IMR-90 (cell line): Measurements from ENCODE around the gene TREH.

Source experiments
- CTCF ChIP-seq: conservative IDR thresholded peaks from 2 replicates; pipeline ENCODE4 v1.5.1; 2012; ENCODE audit warnings: mild to moderate bottlenecking, low read depth, low read length, improper control_type of control experiment
- FOS ChIP-seq: fragments of 150-350 bp; IDR thresholded peaks from 2 replicates; pipeline ENCODE4 v1.6.1; 2016; ENCODE audit warnings: low read depth, low read length
- MAZ ChIP-seq: IDR thresholded peaks from 2 replicates; pipeline ENCODE4 v1.6.1; 2012; ENCODE audit warnings: low read depth, mild to moderate bottlenecking, low read length, improper control_type of control experiment, moderate library complexity, borderline replicate concordance
- MXI1 ChIP-seq: IDR thresholded peaks from 2 replicates; pipeline ENCODE4 v1.6.1; 2012; ENCODE audit warnings: low read depth, mild to moderate bottlenecking, low read length, moderate library complexity, borderline replicate concordance
- POLR2A ChIP-seq: IDR thresholded peaks from 2 replicates; pipeline ENCODE4 v1.6.1; 2012; ENCODE audit warnings: mild to moderate bottlenecking, low read depth, low read length
- RAD21 ChIP-seq: IDR thresholded peaks from 2 replicates; pipeline ENCODE4 v1.6.1; 2012; ENCODE audit warnings: low read length, improper control_type of control experiment
- RFX5 ChIP-seq: IDR thresholded peaks from 2 replicates; pipeline ENCODE4 v1.8.0; 2012; ENCODE audit warnings: low read depth, mild to moderate bottlenecking, low read length, moderate library complexity
- USF2 ChIP-seq: fragments of 150-350 bp; IDR thresholded peaks from 2 replicates; pipeline ENCODE4 v1.6.1; 2017; ENCODE audit warnings: mild to moderate bottlenecking, antibody characterized with exemption, low read length, low read depth

GRCh38 chr11:118694771-118695170 is 15.3 kb upstream of the TREH start:
- TF ChIP-seq RFX5 (no peak), MAZ (no peak), POLR2A (no peak), CTCF (no peak), FOS (no peak), MXI1 (no peak), RAD21 (no peak), USF2 (no peak)
